WI38 (cell line): ENCODE data around the gene TPRX1.

Experiments
- H3K4me3 ChIP-seq: 2 replicates; pipeline ENCODE4 v1.5.1; 2011; ENCODE audit warnings: low read depth, mild to moderate bottlenecking, control low read depth, low read length
- CTCF ChIP-seq: IDR thresholded peaks from 2 replicates; pipeline ENCODE4 v1.5.1; 2012; ENCODE audit warnings: low read depth, mild to moderate bottlenecking, control low read depth, low read length

Gene TPRX1

GRCh38 chr19:47762615-47763308 is 41.6 kb downstream of the TPRX1 start:
- no peak for TF ChIP-seq CTCF
- no peak overlapping the region for H3K4me3 ChIP-seq

- no peak for TF ChIP-seq CTCF
- no peak overlapping the region for H3K4me3 ChIP-seq
Measured at GRCh38 chr19:47762151-47762550, 42.2 kb downstream of the TPRX1 start.

GRCh38 chr19:47761566-47761965 is 42.8 kb downstream of the TPRX1 start:
- no peak for TF ChIP-seq CTCF
- H3K4me3 ChIP-seq: no peak overlapping the region

- no peak overlapping the region for H3K4me3 ChIP-seq
- no peak for TF ChIP-seq CTCF
Measured at GRCh38 chr19:47760632-47760999, 43.7 kb downstream of the TPRX1 start.

GRCh38 chr19:47758443-47758804 is 45.9 kb downstream of the TPRX1 start:
- no peak for TF ChIP-seq CTCF
- H3K4me3 ChIP-seq: no peak overlapping the region

- no peak overlapping the region for H3K4me3 ChIP-seq
- TF ChIP-seq CTCF: no peak
Measured at GRCh38 chr19:47757617-47758442, 46.5 kb downstream of the TPRX1 start.

- TF ChIP-seq CTCF: no peak
- no peak overlapping the region for H3K4me3 ChIP-seq
Measured at GRCh38 chr19:47756953-47757608, 47.3 kb downstream of the TPRX1 start.
